IMR-90 (cell line): ENCODE data around the gene ADAMTS17. TPM values are rescaled to one million over a fixed set of nuclear protein-coding genes. Genes with fewer than 3 reads are reported as not detected.

Experiments
- ATAC-seq: fragments of 200-7000 bp; cut with Tn5 transposase; 2 replicates; pipeline ENCODE4 v1.9.1; 2020; ENCODE audit warnings: low read depth, mild to moderate bottlenecking, moderate library complexity
- BruUV-seq: library from RNA; stranded (reverse); fragments of 400-500 nt; replicated peaks from 2 replicates; lab custom pipeline; 2021; lab: Mats Ljungman, UMichigan
- CTCF ChIA-PET: fragments of 300-600 bp; formaldehyde crosslinking; extraction: SDS; loops from one replicate; lab custom pipeline; 2021; ENCODE audit warnings: antibody characterized with exemption; lab: Yijun Ruan, JAX
- POLR2A ChIA-PET: fragments of 300-600 bp; sonication (Branson Sonifier 250); formaldehyde crosslinking; loops from one replicate; lab custom pipeline; 2022; ENCODE audit warnings: antibody characterized with exemption; ENCODE audit not compliant: unreplicated experiment; lab: Charles Lee
- DNase-seq: peaks from one replicate; pipeline ENCODE4 v3.0.0; 2013
- H2AFZ ChIP-seq: replicated peaks from 2 replicates; pipeline ENCODE3; 2013; ENCODE audit warnings: low read length, mild to moderate bottlenecking; ENCODE audit not compliant: poor library complexity
- H2AK5ac ChIP-seq: 2 replicates; pipeline ENCODE4 v1.6.1; 2013; ENCODE audit warnings: low read depth, low read length, inconsistent platforms
- H2AK9ac ChIP-seq: replicated peaks from 2 replicates; pipeline ENCODE3; 2013; ENCODE audit warnings: mild to moderate bottlenecking, low read depth, low read length, moderate library complexity; ENCODE audit not compliant: poor library complexity
- H2BK120ac ChIP-seq: 2 replicates; pipeline ENCODE4 v1.6.1; 2013; ENCODE audit warnings: low read depth, low read length, inconsistent platforms
- H2BK15ac ChIP-seq: 3 replicates; pipeline ENCODE4 v1.6.1; 2013; ENCODE audit warnings: low read depth, low read length, inconsistent platforms
- H2BK20ac ChIP-seq: 2 replicates; pipeline ENCODE4 v1.6.1; 2013; ENCODE audit warnings: low read depth, mild to moderate bottlenecking, inconsistent platforms, low read length, moderate library complexity
- H2BK5ac ChIP-seq: 2 replicates; pipeline ENCODE4 v1.6.1; 2013; ENCODE audit warnings: mild to moderate bottlenecking, low read depth, low read length, inconsistent platforms; ENCODE audit not compliant: poor library complexity, severe bottlenecking
- H3K14ac ChIP-seq: replicated peaks from 2 replicates; pipeline ENCODE4 v1.6.1; 2013; ENCODE audit warnings: low read depth, low read length, inconsistent platforms
- H3K18ac ChIP-seq: 2 replicates; pipeline ENCODE4 v1.6.1; 2013; ENCODE audit warnings: low read depth, low read length, control low read depth
- H3K23ac ChIP-seq: 2 replicates; pipeline ENCODE4 v1.6.1; 2013; ENCODE audit warnings: low read depth, low read length, inconsistent platforms
- H3K27ac ChIP-seq: 2 replicates; pipeline ENCODE4 v1.5.1; 2013; ENCODE audit warnings: mild to moderate bottlenecking, control low read depth, low read length; ENCODE audit not compliant: insufficient read depth
- H3K27me3 ChIP-seq: 2 replicates; pipeline ENCODE4 v1.6.1; 2013; ENCODE audit warnings: low read length; ENCODE audit not compliant: control insufficient read depth, insufficient read depth
- H3K36me3 ChIP-seq: 2 replicates; pipeline ENCODE4 v1.6.1; 2013; ENCODE audit warnings: low read length, mixed read lengths; ENCODE audit not compliant: control insufficient read depth, insufficient read depth
- H3K4ac ChIP-seq: 2 replicates; pipeline ENCODE4 v1.6.1; 2013; ENCODE audit warnings: low read depth, low read length, inconsistent platforms
- H3K4me1 ChIP-seq: 2 replicates; pipeline ENCODE4 v1.6.1; 2013; ENCODE audit warnings: low read length, mixed read lengths; ENCODE audit not compliant: control insufficient read depth, insufficient read depth
- H3K4me2 ChIP-seq: 2 replicates; pipeline ENCODE4 v1.6.1; 2013; ENCODE audit warnings: low read depth, mild to moderate bottlenecking, control low read depth, low read length, moderate library complexity
- H3K4me3 ChIP-seq: 2 replicates; pipeline ENCODE4 v1.5.1; 2013; ENCODE audit warnings: low read depth, mild to moderate bottlenecking, control low read depth, low read length, moderate library complexity; ENCODE audit not compliant: insufficient read depth
- H3K56ac ChIP-seq: 2 replicates; pipeline ENCODE4 v1.6.1; 2013; ENCODE audit warnings: low read length, inconsistent platforms; ENCODE audit not compliant: insufficient read depth; ENCODE audit errors: extremely low read depth
- H3K79me1 ChIP-seq, 2 experiments: 2 replicates each; pipeline ENCODE4 v1.6.1; 2013; ENCODE audit warnings: low read length in 2 of 2, inconsistent platforms in 1 of 2, low read depth in 1 of 2
- H3K9ac ChIP-seq: 2 replicates; pipeline ENCODE4 v1.6.1; 2013; ENCODE audit warnings: low read depth, low read length, control low read depth
- H3K9me1 ChIP-seq: 2 replicates; pipeline ENCODE4 v1.6.1; 2013; ENCODE audit warnings: low read length, inconsistent platforms; ENCODE audit not compliant: insufficient read depth
- H3K9me3 ChIP-seq: 2 replicates; pipeline ENCODE4 v1.6.1; 2013; ENCODE audit warnings: low read length; ENCODE audit not compliant: control insufficient read depth, insufficient read depth
- H4K20me1 ChIP-seq: 2 replicates; pipeline ENCODE4 v1.6.1; 2013; ENCODE audit warnings: low read length, inconsistent platforms; ENCODE audit not compliant: insufficient read depth
- H4K5ac ChIP-seq: 2 replicates; pipeline ENCODE4 v1.6.1; 2013; ENCODE audit warnings: mild to moderate bottlenecking, low read depth, low read length, control low read depth
- H4K8ac ChIP-seq, 2 experiments: 2 replicates each; pipeline ENCODE4 v1.6.1; 2013; ENCODE audit warnings: low read depth in 2 of 2, low read length in 2 of 2, control low read depth in 1 of 2, inconsistent platforms in 1 of 2
- H4K91ac ChIP-seq: 2 replicates; pipeline ENCODE4 v1.6.1; 2013; ENCODE audit warnings: low read depth, low read length, inconsistent platforms; ENCODE audit not compliant: insufficient read depth
- CHD1 ChIP-seq: IDR thresholded peaks from 2 replicates; pipeline ENCODE4 v1.6.1; 2012; ENCODE audit warnings: low read depth, low read length, improper control_type of control experiment
- MAFK ChIP-seq: IDR thresholded peaks from 2 replicates; pipeline ENCODE4 v1.6.1; 2012; ENCODE audit warnings: low read depth, low read length, improper control_type of control experiment
- MAZ ChIP-seq: IDR thresholded peaks from 2 replicates; pipeline ENCODE4 v1.6.1; 2012; ENCODE audit warnings: low read depth, mild to moderate bottlenecking, low read length, improper control_type of control experiment, moderate library complexity, borderline replicate concordance
- RAD21 ChIP-seq: IDR thresholded peaks from 2 replicates; pipeline ENCODE4 v1.6.1; 2012; ENCODE audit warnings: low read length, improper control_type of control experiment
- RCOR1 ChIP-seq: IDR thresholded peaks from 2 replicates; pipeline ENCODE4 v1.6.1; 2012; ENCODE audit warnings: mild to moderate bottlenecking, low read length, improper control_type of control experiment; ENCODE audit not compliant: insufficient replicate concordance
- RFX5 ChIP-seq: IDR thresholded peaks from 2 replicates; pipeline ENCODE4 v1.8.0; 2012; ENCODE audit warnings: low read depth, mild to moderate bottlenecking, low read length, moderate library complexity
- SMC3 ChIP-seq: fragments of 150-350 bp; IDR thresholded peaks from 2 replicates; pipeline ENCODE4 v1.6.1; 2016; ENCODE audit warnings: low read depth, mild to moderate bottlenecking, antibody characterized with exemption, low read length, moderate library complexity
- WGBS, 2 experiments: methylation state at CpG; one replicate each; pipeline versions ENCODE4 v1.1.5 to v1.1.7; 2013; ENCODE audit warnings: missing lambda C conversion rate in 2 of 2; ENCODE audit not compliant: insufficient read length in 1 of 2; ENCODE audit errors: extremely low coverage in 2 of 2; 5-methylcytosine and 5-hydroxymethylcytosine counted together
- dilution Hi-C: fragments of 300-500 bp; cut with HindIII; formaldehyde crosslinking; loops from one replicate; pipeline ENCODE4 v1.14.3; 2018; ENCODE audit warnings: low sequenced_read_pairs; ENCODE audit not compliant: unreplicated experiment
- in situ Hi-C: fragments of 300-500 bp; cut with MboI; formaldehyde crosslinking; loops from 3 replicates; pipeline ENCODE4 v1.14.3; 2019; ENCODE audit warnings: low sequenced_read_pairs, inconsistent platforms, mixed read lengths
- intact Hi-C: fragments of 100-400 bp; cut with micrococcal nuclease; formaldehyde crosslinking; loops from 2 replicates; pipeline ENCODE4 v1.10.0; 2022
- polyA plus RNA-seq, 3 experiments: library from polyadenylated mRNA; depleted of rRNA; stranded (reverse); fragments of >200 nt; gene quantifications; 2 replicates each; pipeline ENCODE4 v1.2.3, GENCODE V29; 2012; ENCODE audit warnings: low replicate concordance in 1 of 3
- total RNA-seq: library from RNA; depleted of rRNA; stranded (reverse); fragments of >200 nt; gene quantifications from 2 replicates; pipeline ENCODE4 v1.2.3, GENCODE V29; 2012

The ADAMTS17 gene
- total and polyA plus RNA-seq, 2 of the 4 experiments (the other 2 are of a cell fraction) = 0.03 TPM; not detected in 1

- DNase-seq = no peak
- ATAC-seq = no peak
- Histone ChIP-seq H2AK9ac (no peak overlapping the region), H4K91ac (no peak overlapping the region), H4K5ac (no peak overlapping the region), H2AFZ (no peak overlapping the region), H3K79me1 (no peaks in the 10 kb centered on the region), H3K27me3 (peaks cover 3% of the 10 kb centered on the region), H4K20me1 (no peaks in the 10 kb centered on the region), H3K4ac (no peak overlapping the region), H3K9ac (no peak overlapping the region), H3K4me2 (no peak overlapping the region), H3K9me3 (no peaks in the 10 kb centered on the region), H3K36me3 (no peaks in the 10 kb centered on the region), H2BK20ac (no peak overlapping the region), H3K27ac (no peak overlapping the region), H3K4me1 (no peaks in the 10 kb centered on the region), H2BK5ac (no peak overlapping the region), H2BK120ac (no peak overlapping the region), H3K18ac (no peak overlapping the region), H3K9me1 (no peaks in the 10 kb centered on the region), H3K14ac (no peak overlapping the region), H3K4me3 (no peak overlapping the region), H3K23ac (no peak overlapping the region), H4K8ac (no peak overlapping the region), H2AK5ac (no peak overlapping the region), H3K56ac (no peak overlapping the region), H2BK15ac (no peak overlapping the region)
- TF ChIP-seq SMC3 = no peak
- no peak for TF ChIP-seq RCOR1
- TF ChIP-seq RAD21 = no peak
- TF ChIP-seq MAZ = no peak
- no peak for TF ChIP-seq RFX5
- TF ChIP-seq MAFK = no peak
- TF ChIP-seq CHD1 = no peak
- intact Hi-C loops = loop anchor here (10.0 kb wide), 1 partner anchor 855 kb away; no protein-coding TSS in a partner anchor
- no TSS peak for BruUV-seq
- dilution Hi-C loops = no loop called here
- 100% methylated on average over 1 of the region's 9 CpGs; no CpG with 5 or more reads in 1 of the 2 experiments for WGBS, 2 experiments
- in situ Hi-C loops = no loop called here
- CTCF ChIA-PET = no interaction called here
- POLR2A ChIA-PET = no interaction called here
Observed at GRCh38 chr15:100129677-100130076, 212.1 kb downstream of the ADAMTS17 start.
